ENCODE data around the gene SLC22A23.
A peak's percentile ranks its signal among the peaks of the same experiment; 100 is the strongest.

The SLC22A23 gene

GRCh38 chr6:3335169-3335568 lies 121.7 kb downstream of the SLC22A23 start:
- Mint-ChIP-seq H3K36me3 (ENCODE audit: low read depth) (no peaks in the 10 kb centered on the region), H3K27ac (no peak overlapping the region), H3K4me3 (no peak overlapping the region), H3K4me1 (ENCODE audit: low read depth) (peaks cover 56% of the 10 kb centered on the region), H3K9me3 (no peaks in the 10 kb centered on the region), H3K27me3 (peaks cover 26% of the 10 kb centered on the region)
- intact Hi-C loops (cut with micrococcal nuclease), result loop anchor here (10.0 kb wide), 1 partner anchor 50 kb away; no protein-coding TSS in a partner anchor

GRCh38 chr6:3334555-3334954 lies 122.3 kb downstream of the SLC22A23 start:
- Mint-ChIP-seq H3K9me3 (no peaks in the 10 kb centered on the region), H3K4me1 (ENCODE audit: low read depth) (peaks cover 59% of the 10 kb centered on the region), H3K27me3 (peaks cover 29% of the 10 kb centered on the region), H3K4me3 (no peak overlapping the region), H3K27ac (no peak overlapping the region), H3K36me3 (ENCODE audit: low read depth) (no peaks in the 10 kb centered on the region)
- intact Hi-C loops (cut with micrococcal nuclease), result loop anchor here (10.0 kb wide), 1 partner anchor 50 kb away; no protein-coding TSS in a partner anchor

GRCh38 chr6:3333263-3333662 lies 123.6 kb downstream of the SLC22A23 start:
- intact Hi-C loops (cut with micrococcal nuclease), result loop anchor here (10.0 kb wide), 1 partner anchor 52 kb away; no protein-coding TSS in a partner anchor
- peak overlapping the region; percentile 75 for H3K27ac Mint-ChIP-seq
- no peaks in the 10 kb centered on the region for H3K36me3 Mint-ChIP-seq (ENCODE audit: low read depth)
- no peak overlapping the region for H3K4me3 Mint-ChIP-seq
- peaks cover 49% of the 10 kb centered on the region for H3K4me1 Mint-ChIP-seq (ENCODE audit: low read depth)
- no peaks in the 10 kb centered on the region for H3K9me3 Mint-ChIP-seq
- peaks cover 34% of the 10 kb centered on the region for H3K27me3 Mint-ChIP-seq

- Mint-ChIP-seq H3K27ac (peak overlapping the region; percentile 73), H3K4me1 (ENCODE audit: low read depth) (peaks cover 37% of the 10 kb centered on the region), H3K9me3 (no peaks in the 10 kb centered on the region), H3K27me3 (peaks cover 39% of the 10 kb centered on the region), H3K4me3 (no peak overlapping the region), H3K36me3 (ENCODE audit: low read depth) (no peaks in the 10 kb centered on the region)
- intact Hi-C loops (cut with micrococcal nuclease), result loop anchor here (10.0 kb wide), 1 partner anchor 53 kb away; no protein-coding TSS in a partner anchor
Measured at GRCh38 chr6:3331971-3332370, 124.9 kb downstream of the SLC22A23 start.

- H3K4me1 Mint-ChIP-seq (ENCODE audit: low read depth), result peaks cover 37% of the 10 kb centered on the region
- peak overlapping the region; percentile 73 for H3K27ac Mint-ChIP-seq
- H3K4me3 Mint-ChIP-seq, result no peak overlapping the region
- H3K36me3 Mint-ChIP-seq (ENCODE audit: low read depth), result no peaks in the 10 kb centered on the region
- peaks cover 42% of the 10 kb centered on the region for H3K27me3 Mint-ChIP-seq
- H3K9me3 Mint-ChIP-seq, result no peaks in the 10 kb centered on the region
- intact Hi-C loops (cut with micrococcal nuclease), result loop anchor here (10.0 kb wide), 1 partner anchor 53 kb away; no protein-coding TSS in a partner anchor
Measured at GRCh38 chr6:3331494-3331893, 125.4 kb downstream of the SLC22A23 start.

GRCh38 chr6:3330199-3330598 lies 126.7 kb downstream of the SLC22A23 start:
- intact Hi-C loops (cut with micrococcal nuclease), result loop anchor here (10.0 kb wide), 1 partner anchor 55 kb away; no protein-coding TSS in a partner anchor
- Mint-ChIP-seq H3K27ac (peak overlapping the region; percentile 62), H3K27me3 (peaks cover 41% of the 10 kb centered on the region), H3K9me3 (no peaks in the 10 kb centered on the region), H3K36me3 (ENCODE audit: low read depth) (no peaks in the 10 kb centered on the region), H3K4me1 (ENCODE audit: low read depth) (peaks cover 34% of the 10 kb centered on the region), H3K4me3 (no peak overlapping the region)

- Mint-ChIP-seq H3K27ac (peak overlapping the region; percentile 62), H3K9me3 (no peaks in the 10 kb centered on the region), H3K27me3 (peaks cover 41% of the 10 kb centered on the region), H3K36me3 (ENCODE audit: low read depth) (no peaks in the 10 kb centered on the region), H3K4me3 (no peak overlapping the region), H3K4me1 (ENCODE audit: low read depth) (peaks cover 41% of the 10 kb centered on the region)
- intact Hi-C loops (cut with micrococcal nuclease), result loop anchor here (10.0 kb wide), 1 partner anchor 55 kb away; no protein-coding TSS in a partner anchor
Measured at GRCh38 chr6:3329393-3330051, 127.3 kb downstream of the SLC22A23 start.

GRCh38 chr6:3328796-3329195 lies 128.1 kb downstream of the SLC22A23 start:
- H3K36me3 Mint-ChIP-seq (ENCODE audit: low read depth), result no peaks in the 10 kb centered on the region
- H3K27me3 Mint-ChIP-seq, result peaks cover 36% of the 10 kb centered on the region
- peak overlapping the region; percentile 64 for H3K27ac Mint-ChIP-seq
- H3K4me1 Mint-ChIP-seq (ENCODE audit: low read depth), result peaks cover 48% of the 10 kb centered on the region
- H3K4me3 Mint-ChIP-seq, result no peak overlapping the region
- no peaks in the 10 kb centered on the region for H3K9me3 Mint-ChIP-seq
- intact Hi-C loops (cut with micrococcal nuclease), result no loop called here

GRCh38 chr6:3328145-3328544 lies 128.7 kb downstream of the SLC22A23 start:
- H3K27me3 Mint-ChIP-seq, result peaks cover 33% of the 10 kb centered on the region
- H3K27ac Mint-ChIP-seq, result peak overlapping the region; percentile 64
- H3K9me3 Mint-ChIP-seq, result no peaks in the 10 kb centered on the region
- intact Hi-C loops (cut with micrococcal nuclease), result no loop called here
- no peak overlapping the region for H3K4me3 Mint-ChIP-seq
- H3K36me3 Mint-ChIP-seq (ENCODE audit: low read depth), result no peaks in the 10 kb centered on the region
- H3K4me1 Mint-ChIP-seq (ENCODE audit: low read depth), result peaks cover 44% of the 10 kb centered on the region

- H3K9me3 Mint-ChIP-seq, result no peaks in the 10 kb centered on the region
- no peak overlapping the region for H3K4me3 Mint-ChIP-seq
- intact Hi-C loops (cut with micrococcal nuclease), result no loop called here
- H3K27me3 Mint-ChIP-seq, result peaks cover 29% of the 10 kb centered on the region
- H3K4me1 Mint-ChIP-seq (ENCODE audit: low read depth), result peaks cover 38% of the 10 kb centered on the region
- no peak overlapping the region for H3K27ac Mint-ChIP-seq
- no peaks in the 10 kb centered on the region for H3K36me3 Mint-ChIP-seq (ENCODE audit: low read depth)
Measured at GRCh38 chr6:3327403-3327802, 129.4 kb downstream of the SLC22A23 start.

GRCh38 chr6:3326981-3327380 lies 129.9 kb downstream of the SLC22A23 start:
- Mint-ChIP-seq H3K27me3 (peaks cover 29% of the 10 kb centered on the region), H3K36me3 (ENCODE audit: low read depth) (no peaks in the 10 kb centered on the region), H3K9me3 (no peaks in the 10 kb centered on the region), H3K4me1 (ENCODE audit: low read depth) (peaks cover 34% of the 10 kb centered on the region), H3K4me3 (no peak overlapping the region), H3K27ac (no peak overlapping the region)
- intact Hi-C loops (cut with micrococcal nuclease), result no loop called here

GRCh38 chr6:3326184-3326971 lies 130.5 kb downstream of the SLC22A23 start:
- intact Hi-C loops (cut with micrococcal nuclease), result no loop called here
- H3K27me3 Mint-ChIP-seq, result peaks cover 31% of the 10 kb centered on the region
- H3K27ac Mint-ChIP-seq, result no peak overlapping the region
- no peaks in the 10 kb centered on the region for H3K36me3 Mint-ChIP-seq (ENCODE audit: low read depth)
- H3K9me3 Mint-ChIP-seq, result no peaks in the 10 kb centered on the region
- H3K4me3 Mint-ChIP-seq, result no peak overlapping the region
- H3K4me1 Mint-ChIP-seq (ENCODE audit: low read depth), result peaks cover 29% of the 10 kb centered on the region

- H3K27me3 Mint-ChIP-seq, result peaks cover 28% of the 10 kb centered on the region
- no peaks in the 10 kb centered on the region for H3K36me3 Mint-ChIP-seq (ENCODE audit: low read depth)
- H3K4me1 Mint-ChIP-seq (ENCODE audit: low read depth), result peaks cover 26% of the 10 kb centered on the region
- H3K27ac Mint-ChIP-seq, result peak overlapping the region; percentile 15
- intact Hi-C loops (cut with micrococcal nuclease), result no loop called here
- no peaks in the 10 kb centered on the region for H3K9me3 Mint-ChIP-seq
- H3K4me3 Mint-ChIP-seq, result no peak overlapping the region
Measured at GRCh38 chr6:3325210-3325609, 131.6 kb downstream of the SLC22A23 start.

- Mint-ChIP-seq H3K27me3 (peaks cover 25% of the 10 kb centered on the region), H3K4me1 (ENCODE audit: low read depth) (peaks cover 22% of the 10 kb centered on the region), H3K4me3 (no peak overlapping the region), H3K9me3 (no peaks in the 10 kb centered on the region), H3K36me3 (ENCODE audit: low read depth) (no peaks in the 10 kb centered on the region), H3K27ac (peak overlapping the region; percentile 15)
- intact Hi-C loops (cut with micrococcal nuclease), result no loop called here
Measured at GRCh38 chr6:3324262-3324942, 132.4 kb downstream of the SLC22A23 start.
